HEK293 (cell line): ENCODE results near the gene SUDS3.

Experiments used
- CTCF ChIA-PET: fragments of 350-600 bp; formaldehyde crosslinking; extraction: SDS; loops from one replicate; lab custom pipeline; 2021; ENCODE audit warnings: antibody characterized with exemption; lab: Yijun Ruan, JAX
- POLR2A ChIA-PET: fragments of 300-600 bp; formaldehyde crosslinking; extraction: SDS; loops from one replicate; lab custom pipeline; 2020; ENCODE audit warnings: antibody characterized with exemption, inconsistent platforms; lab: Yijun Ruan, JAX
- H3K27ac ChIP-seq: fragments of 200-500 bp; sonication (Bioruptor generic); 2 replicates; pipeline ENCODE4 v1.5.1; 2014; ENCODE audit warnings: low read depth, low read length, control low read depth, inconsistent platforms; ENCODE audit errors: extremely low read depth
- H3K36me3 ChIP-seq, 2 experiments: fragments of 200-500 bp in 1 of 2; sonication (Bioruptor generic) in 1 of 2; 1 replicate in 1 of 2; 2 replicates in 1 of 2; pipeline ENCODE4 v1.5.1; 2014 to 2017; ENCODE audit warnings: inconsistent platforms in 2 of 2, low read length in 2 of 2; ENCODE audit not compliant: control insufficient read depth in 2 of 2, insufficient read depth in 1 of 2
- H3K4me1 ChIP-seq: fragments of 200-500 bp; sonication (Bioruptor generic); 2 replicates; pipeline ENCODE4 v1.5.1; 2014; ENCODE audit warnings: mild to moderate bottlenecking, low read length, inconsistent platforms; ENCODE audit not compliant: control insufficient read depth, insufficient read depth
- H3K4me3 ChIP-seq: 2 replicates; pipeline ENCODE4 v1.5.1; 2011; ENCODE audit warnings: low read depth, mild to moderate bottlenecking, control low read depth, low read length, moderate library complexity
- H3K9me3 ChIP-seq: fragments of 200-500 bp; sonication (Bioruptor generic); 2 replicates; pipeline ENCODE4 v1.5.1; 2014; ENCODE audit warnings: low read depth, low read length, inconsistent platforms; ENCODE audit not compliant: control insufficient read depth, insufficient read depth
- CTCF ChIP-seq: fragments of 450-650 bp; formaldehyde crosslinking; IDR thresholded peaks from 2 replicates; pipeline ENCODE4 v1.5.1; 2016; ENCODE audit warnings: missing biosample characterization, missing genetic modification characterization
- GLIS2 ChIP-seq: fragments of 450-650 bp; formaldehyde crosslinking; IDR thresholded peaks from 2 replicates; pipeline ENCODE4 v1.5.1; 2016; ENCODE audit warnings: missing biosample characterization, missing genetic modification characterization
- KLF1 ChIP-seq: fragments of 450-650 bp; formaldehyde crosslinking; IDR thresholded peaks from 2 replicates; pipeline ENCODE4 v1.5.1; 2016; ENCODE audit warnings: missing biosample characterization, missing genetic modification characterization
- PRDM4 ChIP-seq: fragments of 450-650 bp; formaldehyde crosslinking; IDR thresholded peaks from 2 replicates; pipeline ENCODE4 v1.5.1; 2017; ENCODE audit warnings: missing biosample characterization, missing genetic modification characterization
- ZBTB17 ChIP-seq: fragments of 450-650 bp; formaldehyde crosslinking; IDR thresholded peaks from 2 replicates; pipeline ENCODE4 v1.5.1; 2016; ENCODE audit warnings: missing biosample characterization, missing genetic modification characterization
- ZNF19 ChIP-seq: fragments of 450-650 bp; formaldehyde crosslinking; IDR thresholded peaks from 2 replicates; pipeline ENCODE4; 2016; ENCODE audit warnings: missing biosample characterization, missing genetic modification characterization, low read depth
- ZNF292 ChIP-seq: fragments of 450-650 bp; formaldehyde crosslinking; IDR thresholded peaks from 2 replicates; pipeline ENCODE4 v1.5.1; 2016; ENCODE audit warnings: low read depth, missing biosample characterization, missing genetic modification characterization, borderline replicate concordance
- ZNF350 ChIP-seq: fragments of 450-650 bp; formaldehyde crosslinking; IDR thresholded peaks from 2 replicates; pipeline ENCODE4 v1.5.0; 2017; ENCODE audit warnings: missing biosample characterization, mild to moderate bottlenecking, missing genetic modification characterization
- ZNF366 ChIP-seq: fragments of 450-650 bp; formaldehyde crosslinking; conservative IDR thresholded peaks from 2 replicates; pipeline ENCODE4 v1.5.1; 2016; ENCODE audit warnings: missing biosample characterization, missing genetic modification characterization
- ZNF561 ChIP-seq: fragments of 450-650 bp; IDR thresholded peaks from 2 replicates; pipeline ENCODE4 v1.5.1; 2018; ENCODE audit warnings: missing biosample characterization, missing genetic modification characterization, borderline replicate concordance
- ZNF596 ChIP-seq: fragments of 450-650 bp; IDR thresholded peaks from 2 replicates; pipeline ENCODE4 v1.5.0; 2018; ENCODE audit warnings: missing biosample characterization, mild to moderate bottlenecking, missing genetic modification characterization, moderate library complexity
- ZNF600 ChIP-seq: fragments of 450-650 bp; formaldehyde crosslinking; IDR thresholded peaks from 2 replicates; pipeline ENCODE4 v1.5.1; 2016; ENCODE audit warnings: missing biosample characterization, missing genetic modification characterization
- ZNF639 ChIP-seq: fragments of 450-650 bp; formaldehyde crosslinking; IDR thresholded peaks from 2 replicates; pipeline ENCODE4 v1.5.1; 2016; ENCODE audit warnings: missing biosample characterization, missing genetic modification characterization
- ZNF654 ChIP-seq: fragments of 450-650 bp; formaldehyde crosslinking; IDR thresholded peaks from 2 replicates; pipeline ENCODE4 v1.5.1; 2016; ENCODE audit warnings: low read depth, missing biosample characterization, missing genetic modification characterization
- TF ChIP-seq, protein P1 (sequence below): fragments of 450-650 bp; formaldehyde crosslinking; IDR thresholded peaks from 2 replicates; pipeline ENCODE4 v1.5.1; 2016; ENCODE audit warnings: missing biosample characterization, missing genetic modification characterization
- TF ChIP-seq, protein P2 (sequence below): IDR thresholded peaks from 2 replicates; pipeline ENCODE4 v1.6.1; 2011; ENCODE audit warnings: mild to moderate bottlenecking, low read depth, low read length, borderline replicate concordance

SUDS3 gene

GRCh38 chr12:118375348-118375747, 1.0 kb upstream of the SUDS3 start:
- no peaks in the 10 kb centered on the region for H3K9me3 ChIP-seq
- H3K27ac ChIP-seq = no peak overlapping the region
- no peak overlapping the region for H3K4me3 ChIP-seq
- H3K36me3 ChIP-seq = peaks cover 2 to 17% of the 10 kb centered on the region in 2 experiments
- ChIA-PET CTCF (interaction anchor here (0.6 to 6.9 kb wide), 31 partner anchors 10 to 518 kb away, joined by 3 to 125 read pairs (median 5); no protein-coding TSS in a partner anchor), POLR2A (interaction anchor here (1.3 to 2.0 kb wide), 3 partner anchors 191 to 254 kb away, joined by 3 to 11 read pairs (median 8); no protein-coding TSS in a partner anchor)
- no peak for TF ChIP-seq ZNF639 (tag by site-specific recombination)
- no peak for TF ChIP-seq ZNF654 (tag by site-specific recombination)
- H3K4me1 ChIP-seq = peaks cover 4% of the 10 kb centered on the region; the same call in 1 of the 2 replicates

DNA sequence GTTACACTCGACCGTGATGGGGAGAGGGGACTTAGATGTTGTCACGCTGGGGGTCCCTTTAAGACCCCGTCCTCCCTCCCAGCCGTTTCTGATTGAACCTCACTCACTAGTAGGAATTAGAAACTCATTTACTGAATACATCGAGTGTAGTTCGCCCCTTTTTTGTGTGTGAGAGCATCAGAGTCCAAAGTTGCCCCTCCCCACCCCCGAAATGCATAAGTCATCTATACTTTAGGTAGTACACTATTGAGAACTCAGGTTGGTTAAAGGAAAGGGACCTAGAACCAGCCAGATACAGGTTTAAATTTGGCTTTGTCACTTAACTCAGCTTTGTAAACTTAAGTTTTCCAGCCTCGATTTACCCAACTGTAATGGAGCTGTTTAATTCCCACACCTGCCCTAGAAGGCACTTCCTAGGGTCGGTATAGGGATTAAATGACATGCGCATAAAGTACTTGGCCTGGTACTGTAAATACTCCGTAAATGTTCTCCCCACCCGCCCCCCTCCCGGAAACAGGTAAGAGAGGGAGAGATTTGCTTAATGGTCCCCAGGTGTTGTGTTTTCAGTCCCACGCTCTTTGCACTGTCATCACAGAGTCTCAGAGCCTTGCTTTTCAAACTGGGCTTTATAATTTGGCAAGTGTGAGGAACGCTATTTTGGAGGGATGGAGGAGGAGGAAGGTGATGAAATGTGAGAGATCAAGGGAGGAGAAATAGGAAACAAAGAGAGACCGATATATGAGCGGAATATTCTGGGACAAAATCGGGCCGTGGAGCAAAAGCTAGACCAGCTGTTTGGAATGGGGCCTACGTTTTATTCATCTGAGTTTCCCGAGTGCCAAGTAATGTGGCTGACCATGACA, 897 bp downstream of the SUDS3 start:
- peak; percentile 31; the same call in 1 of the 2 replicates for TF ChIP-seq GLIS2 (tag by site-specific recombination)
- peak; percentile 69 for TF ChIP-seq ZBTB17 (tag by site-specific recombination)
- TF ChIP-seq ZNF366 = peak; percentile 71
- TF ChIP-seq PRDM4 (tag by site-specific recombination) = no peak; the same call in 1 of the 2 replicates
- no peak for TF ChIP-seq ZNF596
- peak; percentile 69; the same call in 1 of the 2 replicates for TF ChIP-seq ZNF600 (tag by site-specific recombination)
- TF ChIP-seq, protein P1, sequence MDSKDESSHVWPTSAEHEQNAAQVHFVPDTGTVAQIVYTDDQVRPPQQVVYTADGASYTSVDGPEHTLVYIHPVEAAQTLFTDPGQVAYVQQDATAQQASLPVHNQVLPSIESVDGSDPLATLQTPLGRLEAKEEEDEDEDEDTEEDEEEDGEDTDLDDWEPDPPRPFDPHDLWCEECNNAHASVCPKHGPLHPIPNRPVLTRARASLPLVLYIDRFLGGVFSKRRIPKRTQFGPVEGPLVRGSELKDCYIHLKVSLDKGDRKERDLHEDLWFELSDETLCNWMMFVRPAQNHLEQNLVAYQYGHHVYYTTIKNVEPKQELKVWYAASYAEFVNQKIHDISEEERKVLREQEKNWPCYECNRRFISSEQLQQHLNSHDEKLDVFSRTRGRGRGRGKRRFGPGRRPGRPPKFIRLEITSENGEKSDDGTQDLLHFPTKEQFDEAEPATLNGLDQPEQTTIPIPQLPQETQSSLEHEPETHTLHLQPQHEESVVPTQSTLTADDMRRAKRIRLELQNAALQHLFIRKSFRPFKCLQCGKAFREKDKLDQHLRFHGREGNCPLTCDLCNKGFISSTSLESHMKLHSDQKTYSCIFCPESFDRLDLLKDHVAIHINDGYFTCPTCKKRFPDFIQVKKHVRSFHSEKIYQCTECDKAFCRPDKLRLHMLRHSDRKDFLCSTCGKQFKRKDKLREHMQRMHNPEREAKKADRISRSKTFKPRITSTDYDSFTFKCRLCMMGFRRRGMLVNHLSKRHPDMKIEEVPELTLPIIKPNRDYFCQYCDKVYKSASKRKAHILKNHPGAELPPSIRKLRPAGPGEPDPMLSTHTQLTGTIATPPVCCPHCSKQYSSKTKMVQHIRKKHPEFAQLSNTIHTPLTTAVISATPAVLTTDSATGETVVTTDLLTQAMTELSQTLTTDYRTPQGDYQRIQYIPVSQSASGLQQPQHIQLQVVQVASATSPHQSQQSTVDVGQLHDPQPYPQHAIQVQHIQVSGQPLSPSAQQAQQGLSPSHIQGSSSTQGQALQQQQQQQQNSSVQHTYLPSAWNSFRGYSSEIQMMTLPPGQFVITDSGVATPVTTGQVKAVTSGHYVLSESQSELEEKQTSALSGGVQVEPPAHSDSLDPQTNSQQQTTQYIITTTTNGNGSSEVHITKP = peak; percentile 28; the same call in 1 of the 2 replicates
- Histone ChIP-seq H3K27ac (peak overlapping the region; percentile 19), H3K9me3 (no peaks in the 10 kb centered on the region), H3K4me1 (peaks cover 4% of the 10 kb centered on the region; the same call in 1 of the 2 replicates), H3K36me3 (peaks cover 21 to 32% of the 10 kb centered on the region in 2 experiments), H3K4me3 (peak overlapping the region; percentile 91)
- ChIA-PET CTCF (interaction anchor here (0.5 to 6.9 kb wide), 41 partner anchors 9 to 1168 kb away, joined by 3 to 125 read pairs (median 4); no protein-coding TSS in a partner anchor), POLR2A (interaction anchor here (0.6 to 2.0 kb wide), 8 partner anchors 20 to 1015 kb away, joined by 3 to 12 read pairs (median 6); partner anchors contain the start of gene PEBP1)

DNA sequence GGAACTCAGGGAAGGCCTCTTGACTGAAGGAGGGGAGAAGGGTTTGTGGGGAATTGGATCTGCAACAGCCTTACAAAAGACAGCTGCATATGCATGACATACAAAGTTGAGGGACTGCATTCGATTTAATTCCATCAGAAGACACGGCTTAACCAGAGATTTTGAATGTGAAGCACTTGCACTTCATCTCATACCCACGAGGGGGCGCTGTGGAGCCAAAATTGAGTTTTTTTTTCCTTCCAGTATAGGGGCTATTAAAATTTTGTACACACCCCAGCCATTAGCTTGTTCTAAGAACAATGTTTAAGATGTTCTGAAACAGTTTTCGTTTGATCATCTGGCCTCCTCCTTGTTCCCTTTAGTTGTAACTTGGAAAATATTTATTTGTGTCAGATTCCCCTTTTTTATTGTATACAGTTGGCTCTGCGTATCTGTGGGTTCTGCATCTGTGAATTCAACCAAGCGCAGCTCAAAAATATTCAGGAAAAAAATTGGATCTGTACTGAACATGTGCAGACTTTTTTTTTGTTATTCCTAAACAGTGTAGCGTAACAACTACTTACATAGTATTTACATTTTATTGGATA, 1.6 kb downstream of the SUDS3 start:
- H3K4me3 ChIP-seq = peak overlapping the region; percentile 91
- peaks cover 22 to 37% of the 10 kb centered on the region in 2 experiments for H3K36me3 ChIP-seq
- no peaks in the 10 kb centered on the region for H3K9me3 ChIP-seq
- H3K4me1 ChIP-seq = peaks cover 4% of the 10 kb centered on the region; the same call in 1 of the 2 replicates
- ChIA-PET POLR2A (interaction anchor here (0.6 to 1.2 kb wide), 4 partner anchors 209 to 1016 kb away, joined by 3 to 4 read pairs (median 3); partner anchors contain the start of gene PEBP1), CTCF (interaction anchor here (0.5 to 6.9 kb wide), 37 partner anchors 10 to 1167 kb away, joined by 3 to 125 read pairs (median 4); no protein-coding TSS in a partner anchor)
- H3K27ac ChIP-seq = peak overlapping the region; percentile 19
- TF ChIP-seq ZNF350 (tag by site-specific recombination) (no peak), CTCF (tag by site-specific recombination) (peak; percentile 71), KLF1 (no peak), ZNF292 (tag by site-specific recombination) (no peak), ZBTB17 (tag by site-specific recombination) (0 out of 2 replicates have a peak, but pooled peaks have one; percentile 52), ZNF19 (tag by site-specific recombination) (no peak), ZNF561 (no peak)
- TF ChIP-seq, protein P2, sequence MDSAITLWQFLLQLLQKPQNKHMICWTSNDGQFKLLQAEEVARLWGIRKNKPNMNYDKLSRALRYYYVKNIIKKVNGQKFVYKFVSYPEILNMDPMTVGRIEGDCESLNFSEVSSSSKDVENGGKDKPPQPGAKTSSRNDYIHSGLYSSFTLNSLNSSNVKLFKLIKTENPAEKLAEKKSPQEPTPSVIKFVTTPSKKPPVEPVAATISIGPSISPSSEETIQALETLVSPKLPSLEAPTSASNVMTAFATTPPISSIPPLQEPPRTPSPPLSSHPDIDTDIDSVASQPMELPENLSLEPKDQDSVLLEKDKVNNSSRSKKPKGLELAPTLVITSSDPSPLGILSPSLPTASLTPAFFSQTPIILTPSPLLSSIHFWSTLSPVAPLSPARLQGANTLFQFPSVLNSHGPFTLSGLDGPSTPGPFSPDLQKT = no peak
